Measurements from ENCODE around the gene AUH.

The AUH gene

GRCh38 chr9:91338681-91339080 lies 23.0 kb downstream of the AUH start:
- no peak for DNase-seq (ENCODE audit: low read depth)

GRCh38 chr9:91336786-91337185 lies 24.9 kb downstream of the AUH start:
- no peak for DNase-seq (ENCODE audit: low read depth)

- DNase-seq (ENCODE audit: low read depth): no peak
Observed at GRCh38 chr9:91334053-91334452, 27.7 kb downstream of the AUH start.

DNA sequence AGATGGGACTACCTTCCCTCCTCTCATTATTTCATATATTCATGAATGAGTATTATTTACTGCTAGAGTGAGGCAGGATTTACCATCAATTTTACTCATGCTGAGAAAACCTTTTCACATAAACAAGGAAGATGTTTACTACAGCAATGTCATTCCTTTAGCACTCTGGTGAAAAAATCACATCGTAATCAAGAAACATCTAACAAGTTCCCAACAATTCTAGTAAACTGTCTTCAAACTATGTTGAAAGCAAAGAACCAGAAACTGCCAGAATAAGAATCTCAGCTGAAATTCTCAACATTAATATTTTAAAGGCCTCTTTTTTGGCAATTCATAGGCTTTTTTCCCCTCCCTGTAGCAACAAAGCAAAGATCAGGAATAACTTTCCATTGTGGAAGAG lies 28.2 kb downstream of the AUH start:
- DNase-seq (ENCODE audit: low read depth): no peak

DNA sequence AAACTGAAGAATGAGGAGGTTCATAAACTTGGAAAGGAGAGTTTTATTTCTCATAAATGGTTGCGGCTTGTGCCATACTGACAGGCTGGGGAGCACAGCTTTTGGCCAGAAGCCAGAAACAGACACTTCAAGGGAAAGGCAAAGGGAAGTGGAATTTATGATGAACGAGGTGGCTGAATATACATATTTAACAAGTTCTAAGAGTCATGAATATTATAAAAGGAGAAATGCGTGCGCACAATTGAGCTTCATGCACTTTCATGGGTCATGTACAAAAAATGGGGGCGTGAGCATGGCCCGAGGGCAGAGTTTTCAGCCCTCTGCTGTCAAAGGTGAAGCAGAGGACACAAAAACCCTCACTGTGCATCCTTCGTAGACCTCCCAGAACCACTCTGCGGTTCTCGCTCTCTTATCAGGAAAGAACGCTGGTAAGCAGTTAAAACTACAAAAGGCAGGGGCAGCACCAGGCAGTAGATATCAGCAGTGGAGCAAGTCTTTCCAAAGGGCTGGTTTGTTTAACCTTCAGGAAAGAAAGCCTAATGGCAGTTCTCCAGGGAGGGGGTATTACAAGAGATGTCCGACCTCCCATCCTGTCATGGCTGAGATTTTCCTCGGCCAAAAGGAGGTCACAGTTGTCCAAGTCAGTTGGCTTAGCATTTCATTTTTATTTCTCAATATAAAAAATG lies 29.0 kb downstream of the AUH start:
- no peak for DNase-seq (ENCODE audit: low read depth)

DNA sequence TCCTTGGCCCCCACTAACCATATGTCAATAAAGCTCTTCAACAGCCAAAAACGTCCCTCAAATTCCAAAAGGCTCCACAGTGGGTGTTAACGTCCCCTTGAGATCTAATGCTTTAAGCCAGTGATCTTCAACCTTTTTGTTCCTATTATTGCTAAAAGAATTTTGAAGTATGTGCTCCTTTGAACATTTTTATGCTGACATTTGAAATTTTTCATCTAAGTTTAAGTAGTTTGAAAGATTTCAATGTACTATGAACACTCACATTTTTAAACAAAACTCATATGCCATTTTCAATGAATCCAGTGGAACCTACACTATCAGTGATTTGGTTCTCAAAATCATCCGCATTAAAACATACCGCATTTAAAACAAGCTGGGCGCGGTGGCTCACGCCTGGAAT lies 29.9 kb downstream of the AUH start:
- DNase-seq (ENCODE audit: low read depth): no peak

DNA sequence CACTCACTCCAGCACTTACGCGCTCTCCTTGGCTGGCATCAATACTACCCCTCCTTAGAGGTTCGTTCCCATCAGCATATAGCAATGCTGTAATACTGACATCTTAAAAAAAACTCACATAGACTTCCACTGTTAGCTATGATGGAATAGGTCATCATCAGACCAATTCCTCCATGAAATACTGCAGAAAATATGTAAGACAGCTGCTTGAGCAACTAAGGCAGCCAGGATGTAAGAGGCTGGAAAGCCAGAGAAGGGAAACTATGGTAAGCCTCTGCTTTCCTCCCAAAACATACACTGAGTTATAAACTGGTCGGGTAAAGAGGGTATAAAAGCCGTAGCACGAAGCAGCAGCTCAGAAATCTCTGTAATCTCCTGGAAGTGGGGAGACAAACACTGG lies 33.5 kb downstream of the AUH start:
- no peak for DNase-seq (ENCODE audit: low read depth)

DNA sequence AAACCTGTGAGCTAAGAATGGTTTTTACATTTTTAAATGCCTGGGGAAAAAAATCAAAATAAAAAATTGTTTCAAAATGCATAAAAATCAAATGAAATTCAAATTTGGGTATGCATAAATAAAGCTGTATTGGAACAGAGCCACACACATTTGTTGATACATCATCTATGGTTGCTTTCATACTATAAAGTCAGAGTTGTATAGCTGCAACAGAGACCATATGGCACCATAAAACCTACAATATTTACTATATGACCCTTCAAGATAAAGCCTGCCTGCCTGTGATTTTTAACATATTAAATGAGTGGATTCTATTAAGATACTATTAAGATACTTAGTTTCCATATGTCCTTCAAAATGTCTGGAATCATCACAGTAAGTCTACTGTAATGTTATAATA lies 40.0 kb downstream of the AUH start:
- DNase-seq (ENCODE audit: low read depth): no peak

DNA sequence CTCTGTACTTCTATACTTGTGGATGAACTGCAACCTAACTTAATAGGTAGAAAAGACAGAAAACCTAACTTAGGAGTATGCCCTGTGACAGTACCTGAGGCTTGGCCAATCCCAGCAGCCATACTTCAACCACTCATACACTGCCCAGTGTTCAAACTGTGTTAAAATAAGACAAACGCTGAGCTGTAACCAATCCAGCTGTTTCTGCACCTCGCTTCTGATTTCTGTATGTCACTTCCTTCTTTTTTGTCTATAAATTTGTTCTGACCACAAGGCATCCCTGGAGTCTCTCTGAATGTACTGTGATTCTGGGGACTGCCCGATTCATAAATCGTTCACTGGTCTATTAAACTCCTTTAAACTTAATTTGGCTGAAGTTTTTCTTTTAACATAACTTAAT lies 41.4 kb downstream of the AUH start:
- no peak for DNase-seq (ENCODE audit: low read depth)

DNA sequence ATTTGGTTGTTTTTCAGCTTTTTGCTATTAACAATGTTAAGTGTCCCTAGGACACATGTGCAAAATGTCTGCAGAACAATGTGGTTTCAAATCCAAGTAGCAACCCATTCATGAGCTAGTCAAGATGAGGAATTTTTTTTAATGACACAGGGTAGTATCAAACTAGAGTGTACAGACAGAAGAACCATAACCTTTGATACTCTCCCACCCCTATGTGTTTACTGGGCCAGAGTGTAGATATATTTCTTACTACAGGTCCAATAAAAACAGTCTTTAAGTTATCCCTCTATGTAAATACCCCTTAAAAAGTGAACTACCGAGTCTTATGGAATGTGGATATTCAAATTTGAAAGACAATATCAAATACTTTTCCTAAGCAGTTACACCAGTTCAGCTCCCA lies 45.6 kb downstream of the AUH start:
- DNase-seq (ENCODE audit: low read depth): no peak

DNA sequence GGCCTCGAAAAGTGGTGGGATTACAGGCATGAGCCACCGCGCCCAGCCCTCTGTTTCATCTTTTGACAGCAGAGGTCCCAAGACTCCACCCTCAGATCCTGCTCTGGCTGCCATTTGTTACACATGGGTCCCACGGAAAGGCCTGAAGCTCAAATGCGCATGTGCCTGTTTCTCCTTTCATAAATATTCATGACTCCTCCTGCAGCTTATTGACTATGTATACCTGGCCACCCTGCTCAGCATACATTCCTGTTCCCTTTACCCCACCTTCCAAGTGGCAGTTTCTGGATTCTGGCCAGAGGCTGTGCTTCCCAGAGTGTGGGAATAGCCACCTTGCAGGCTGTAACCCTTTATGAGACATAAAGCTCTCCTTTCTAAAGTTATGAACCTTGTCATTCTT lies 46.5 kb downstream of the AUH start:
- DNase-seq (ENCODE audit: low read depth): no peak

- DNase-seq (ENCODE audit: low read depth): no peak
Observed at GRCh38 chr9:91312717-91313325, 48.9 kb downstream of the AUH start.

DNA sequence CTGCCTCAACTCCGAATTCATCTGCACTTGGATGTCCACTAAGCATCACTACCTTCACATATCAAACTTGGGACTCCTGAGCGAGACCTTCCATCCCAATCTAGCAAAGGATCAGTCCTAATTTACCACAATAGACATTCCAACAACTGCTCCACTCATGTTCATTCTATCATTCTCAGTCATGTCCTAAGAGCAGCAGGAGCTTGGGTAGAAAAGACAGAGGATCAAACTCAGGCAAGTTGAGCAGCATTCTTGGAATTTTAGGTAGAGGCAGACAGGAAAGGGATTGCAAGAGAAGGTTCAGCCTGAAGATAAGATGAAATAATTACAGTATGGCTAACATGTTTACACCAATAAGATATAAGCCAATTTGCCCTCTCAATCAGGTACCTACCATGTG lies 51.7 kb downstream of the AUH start:
- no peak for DNase-seq (ENCODE audit: low read depth)

DNA sequence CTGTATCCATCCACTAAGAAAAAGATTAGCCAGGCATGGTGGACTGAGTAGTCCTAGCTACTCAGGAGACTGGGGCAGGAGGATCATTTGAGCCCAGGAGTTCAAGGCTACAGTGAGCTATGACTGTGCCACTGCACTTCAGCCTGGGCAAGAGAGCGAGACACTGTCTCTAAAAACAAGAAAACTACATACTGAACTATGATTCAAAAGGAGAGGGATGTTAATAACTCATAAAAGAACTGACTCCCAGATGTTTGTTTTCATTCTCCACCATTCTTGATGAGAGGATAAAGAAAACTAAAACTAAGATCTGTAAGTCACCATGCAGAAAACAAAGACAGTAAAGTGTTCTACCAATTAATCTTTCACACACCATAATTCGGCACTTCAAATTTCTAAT lies 53.5 kb downstream of the AUH start:
- DNase-seq (ENCODE audit: low read depth): no peak

DNA sequence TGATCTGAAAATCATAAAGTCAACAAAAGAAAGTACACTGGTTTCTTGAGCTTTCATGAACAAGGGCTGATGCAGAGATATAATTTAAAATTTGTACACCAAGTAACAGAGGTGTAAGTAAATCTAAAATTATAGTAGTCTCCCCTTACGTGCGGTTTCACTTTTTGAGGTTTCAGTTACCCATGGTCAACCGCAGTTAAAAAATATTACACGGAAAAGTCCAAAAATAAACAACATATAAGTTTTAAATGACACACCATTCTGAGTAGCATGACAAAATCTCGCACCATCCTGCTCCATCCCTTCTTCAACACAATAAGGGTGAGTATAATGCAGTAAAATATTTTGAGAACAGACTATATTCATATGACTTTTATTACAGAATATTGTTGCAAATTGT lies 54.4 kb downstream of the AUH start:
- no peak for DNase-seq (ENCODE audit: low read depth)

DNA sequence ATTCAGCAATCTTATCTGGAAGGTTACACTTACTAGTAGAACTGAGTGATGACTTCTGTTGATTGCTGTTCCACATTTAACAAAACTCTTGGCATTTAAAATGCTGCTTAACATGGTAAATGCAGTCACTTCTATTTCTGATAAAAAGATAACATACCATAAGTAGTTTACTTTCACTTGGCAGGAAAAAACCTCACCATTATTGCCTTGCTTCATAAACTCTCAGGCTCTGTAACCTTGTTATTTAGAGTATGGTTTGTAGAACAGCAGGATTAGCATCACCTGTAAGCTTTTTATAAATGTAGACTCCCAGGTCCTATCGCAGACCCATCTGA lies 55.5 kb downstream of the AUH start:
- no peak for DNase-seq (ENCODE audit: low read depth)

DNA sequence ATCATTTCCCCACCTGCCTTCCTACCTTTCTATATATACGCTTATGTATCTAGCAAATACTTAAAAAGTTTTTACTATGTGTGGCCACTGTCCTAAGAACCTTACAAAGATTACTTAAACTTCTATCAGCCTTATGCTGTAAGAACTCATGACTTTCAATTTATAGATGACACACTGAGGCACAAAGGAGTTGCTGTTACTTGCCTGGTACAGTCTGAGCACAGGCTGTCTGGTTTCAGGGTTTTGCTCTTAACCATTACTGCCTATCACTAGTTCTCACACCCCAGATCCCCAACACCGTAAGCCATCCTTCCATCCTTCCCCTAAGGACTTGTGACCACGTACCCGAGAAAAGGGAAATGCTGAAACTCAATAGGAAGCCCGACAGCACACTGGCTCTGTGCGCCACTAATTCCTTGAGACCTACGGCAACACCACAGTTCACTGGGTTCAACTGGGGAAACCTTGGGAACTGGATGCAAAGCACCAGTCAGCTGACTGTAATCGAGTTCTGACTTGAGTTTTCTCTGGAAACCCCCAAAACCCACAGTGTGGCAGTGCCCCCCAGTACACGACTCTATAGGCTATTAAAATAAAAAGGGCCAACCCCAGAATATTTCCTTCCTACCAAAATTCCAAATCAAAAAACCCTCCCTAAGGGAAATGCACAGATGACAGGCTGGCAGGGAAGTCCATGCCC lies 56.0 kb downstream of the AUH start:
- DNase-seq (ENCODE audit: low read depth): no peak

- DNase-seq (ENCODE audit: low read depth): no peak
Observed at GRCh38 chr9:91303741-91304415, 57.8 kb downstream of the AUH start.

DNA sequence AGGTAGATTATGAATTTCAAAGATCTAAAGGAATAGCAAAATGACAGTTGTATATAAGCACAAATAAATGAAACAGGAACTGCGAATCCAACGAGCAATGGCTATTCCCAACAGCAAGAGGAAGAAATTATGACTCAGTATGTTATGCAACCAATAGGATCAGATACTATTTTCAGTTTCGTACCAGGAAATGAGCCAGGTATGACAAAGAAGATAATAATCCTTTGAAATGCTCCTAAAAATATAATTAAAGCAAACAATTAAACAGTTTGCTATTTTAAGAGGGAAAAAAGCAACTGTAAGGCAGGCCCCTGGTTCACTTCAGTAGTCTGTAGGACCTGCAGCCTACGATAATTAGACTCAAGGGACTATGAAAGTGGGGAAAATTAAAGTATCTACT lies 58.9 kb downstream of the AUH start:
- no peak for DNase-seq (ENCODE audit: low read depth)

- DNase-seq (ENCODE audit: low read depth): no peak
Observed at GRCh38 chr9:91301161-91301560, 60.6 kb downstream of the AUH start.

DNA sequence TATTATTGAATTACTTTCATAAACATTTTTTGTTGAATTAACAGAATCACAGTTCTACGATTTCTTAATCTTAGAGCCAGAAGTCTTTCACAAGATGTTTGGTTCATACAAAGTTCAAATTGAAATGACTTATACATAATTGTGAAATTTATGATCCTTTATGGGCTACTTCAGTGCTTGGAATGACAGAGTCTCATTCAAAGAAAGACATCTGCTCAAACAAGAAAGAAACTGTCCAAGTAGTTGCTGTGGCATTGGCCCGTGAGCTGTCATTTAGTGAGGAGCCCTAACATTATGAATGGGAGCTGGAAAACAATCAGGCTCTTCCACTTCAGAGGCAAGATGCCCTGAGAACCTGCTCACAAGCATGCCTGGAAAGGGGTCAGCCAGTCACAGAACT lies 63.4 kb downstream of the AUH start:
- no peak for DNase-seq (ENCODE audit: low read depth)

- DNase-seq (ENCODE audit: low read depth): no peak
Observed at GRCh38 chr9:91297306-91297705, 64.4 kb downstream of the AUH start.

DNA sequence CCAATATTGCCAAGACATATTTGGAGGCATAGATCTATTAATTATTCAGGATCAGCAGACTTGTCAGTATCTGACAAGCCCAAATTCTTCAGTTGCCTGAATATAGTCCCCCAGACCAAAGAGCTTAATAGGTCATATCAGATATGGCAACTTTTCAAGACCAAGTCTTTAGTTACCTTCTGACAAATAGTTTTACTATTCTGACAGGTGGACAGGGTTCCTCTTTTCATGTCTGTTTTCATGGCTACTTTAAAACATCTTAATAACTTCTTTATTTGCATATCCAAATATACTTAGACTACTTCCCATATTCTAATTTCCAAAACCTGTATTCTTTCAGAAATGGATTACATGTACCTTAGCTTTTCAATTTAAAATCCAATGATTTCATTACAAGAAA lies 65.4 kb downstream of the AUH start:
- DNase-seq (ENCODE audit: low read depth): no peak

All from T-helper 22 cell (primary cell).